PC-3 (cell line): Measurements from ENCODE around the gene MDH1B. TPM values are rescaled to one million over a fixed set of nuclear protein-coding genes. Genes with fewer than 3 reads are reported as not detected.

Experiments
- ATAC-seq: fragments of 200-7000 bp; cut with Tn5 transposase; 2 replicates; pipeline ENCODE4 v1.9.1; 2020; ENCODE audit warnings: mild to moderate bottlenecking, moderate library complexity
- BruUV-seq: library from RNA; stranded (reverse); fragments of 400-500 nt; replicated peaks from 2 replicates; lab custom pipeline; 2021; lab: Mats Ljungman, UMichigan
- CTCF ChIA-PET: fragments of 300-600 bp; sonication (Branson Sonifier 250); formaldehyde crosslinking; loops from one replicate; lab custom pipeline; 2022; ENCODE audit warnings: antibody characterized with exemption; lab: Charles Lee
- POLR2A ChIA-PET: fragments of 300-600 bp; sonication (Branson Sonifier 250); formaldehyde crosslinking; loops from one replicate; lab custom pipeline; 2022; ENCODE audit warnings: antibody characterized with exemption; ENCODE audit not compliant: unreplicated experiment; lab: Charles Lee
- DNase-seq: peaks from one replicate; pipeline ENCODE4 v3.0.0-alpha.2; 2015
- H2AFZ ChIP-seq: fragments of 300-600 bp; sonication (generic); 2 replicates; pipeline ENCODE4 v1.6.0; 2016; ENCODE audit warnings: antibody characterized with exemption, low read length
- H3F3A ChIP-seq: fragments of 300-600 bp; sonication (generic); one replicate; pipeline ENCODE4 v1.6.0; 2017; ENCODE audit warnings: antibody characterized with exemption, low read length, control low read depth, mild to moderate bottlenecking; ENCODE audit not compliant: unreplicated experiment
- H3K27ac ChIP-seq: fragments of 300-600 bp; sonication (generic); 2 replicates; pipeline ENCODE4 v1.5.1; 2016; ENCODE audit warnings: mild to moderate bottlenecking, low read length
- H3K27me3 ChIP-seq: fragments of 300-600 bp; sonication (generic); 2 replicates; pipeline ENCODE4 v1.6.1; 2016; ENCODE audit warnings: low read length, mixed read lengths
- H3K36me3 ChIP-seq: fragments of 300-600 bp; sonication (generic); 2 replicates; pipeline ENCODE4 v1.6.1; 2016; ENCODE audit warnings: low read depth, mixed run types, low read length, mixed read lengths
- H3K4me1 ChIP-seq: fragments of 300-600 bp; sonication (generic); 2 replicates; pipeline ENCODE4 v1.5.1; 2016; ENCODE audit warnings: low read length; ENCODE audit not compliant: insufficient read depth
- H3K4me2 ChIP-seq: fragments of 300-600 bp; sonication (generic); 2 replicates; pipeline ENCODE4 v1.6.0; 2016; ENCODE audit warnings: low read length
- H3K4me3 ChIP-seq: fragments of 300-600 bp; sonication (generic); 2 replicates; pipeline ENCODE4 v1.5.1; 2016; ENCODE audit warnings: mild to moderate bottlenecking, low read length, mixed read lengths
- H3K79me2 ChIP-seq: fragments of 300-600 bp; sonication (generic); 2 replicates; pipeline ENCODE4 v1.6.1; 2017; ENCODE audit warnings: low read length, mixed read lengths
- H3K9ac ChIP-seq: fragments of 300-600 bp; sonication (generic); 2 replicates; pipeline ENCODE4 v1.6.0; 2016; ENCODE audit warnings: mild to moderate bottlenecking, low read length
- H3K9me2 ChIP-seq: fragments of 300-600 bp; sonication (generic); replicated peaks from 2 replicates; pipeline ENCODE4 v1.6.1; 2016; ENCODE audit warnings: mixed run types, low read length, mixed read lengths
- H3K9me3 ChIP-seq: fragments of 300-600 bp; sonication (generic); 2 replicates; pipeline ENCODE4 v1.6.1; 2016; ENCODE audit warnings: low read length, mixed read lengths
- H4K20me1 ChIP-seq: fragments of 300-600 bp; sonication (generic); 2 replicates; pipeline ENCODE4 v1.6.1; 2016; ENCODE audit warnings: low read length, mixed read lengths
- EZH2 ChIP-seq: fragments of 300-600 bp; sonication (generic); IDR thresholded peaks from one replicate; pipeline ENCODE4 v1.6.1; 2017; ENCODE audit warnings: antibody characterized with exemption, mild to moderate bottlenecking, low read length; ENCODE audit not compliant: unreplicated experiment
- EZH2phosphoT487 ChIP-seq: fragments of 300-600 bp; sonication (generic); IDR thresholded peaks from 2 replicates; pipeline ENCODE4 v1.6.1; 2018; ENCODE audit warnings: mild to moderate bottlenecking, antibody characterized with exemption, low read length, borderline replicate concordance
- intact Hi-C: fragments of 100-400 bp; cut with micrococcal nuclease; formaldehyde crosslinking; loops from 2 replicates; pipeline ENCODE4 v1.9.0; 2023
- total RNA-seq: library from RNA; depleted of rRNA; stranded (reverse); fragments of >200 nt; gene quantifications from 2 replicates; pipeline ENCODE4 v1.2.3, GENCODE V29; 2014
- TF ChIP-seq, protein P1 (sequence below): fragments of 300-600 bp; sonication (generic); conservative IDR thresholded peaks from 2 replicates; pipeline ENCODE4 v1.5.1; 2017; ENCODE audit warnings: antibody characterized with exemption, low read depth, mild to moderate bottlenecking, low read length

The MDH1B gene
- total RNA-seq, 1 experiment from 2014 or later, result 0.40 TPM

DNA sequence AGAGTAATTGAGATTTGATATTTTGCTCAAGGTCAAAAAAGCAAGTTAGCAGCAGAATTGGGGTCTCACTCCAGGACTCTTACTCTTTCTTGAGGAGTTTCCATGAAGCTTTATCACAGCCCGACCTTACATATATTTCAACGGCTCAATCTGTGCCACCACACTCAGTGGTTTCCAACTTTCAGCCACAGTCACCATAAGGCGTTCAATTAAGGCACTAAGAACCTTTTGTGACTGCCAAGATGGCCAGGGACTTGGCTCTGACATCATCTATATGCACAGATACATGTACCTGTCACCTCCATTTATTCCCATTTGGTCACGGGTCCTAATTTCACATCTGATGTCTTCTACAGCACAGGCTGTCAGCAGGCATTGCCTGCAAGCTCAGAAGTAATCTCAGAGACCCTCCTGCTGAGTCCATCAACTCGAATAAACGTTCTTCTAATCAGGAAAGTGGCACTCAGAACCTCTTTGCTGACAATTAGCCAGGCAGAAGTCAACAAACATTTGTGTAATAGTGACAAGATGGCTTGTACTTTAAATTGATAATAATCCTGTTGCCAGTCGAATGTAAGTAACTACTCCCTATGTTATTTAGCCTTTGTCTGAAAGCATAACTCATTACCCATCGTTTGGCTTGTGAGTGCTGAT is 63.0 kb downstream of the MDH1B start:
- H3K4me1 ChIP-seq, result no peaks in the 10 kb centered on the region
- no TSS peak for BruUV-seq
- H3K9me3 ChIP-seq, result no peaks in the 10 kb centered on the region
- no peak overlapping the region for H3K9ac ChIP-seq
- DNase-seq, result no peak
- ATAC-seq, result no peak
- no peaks in the 10 kb centered on the region for H3K9me2 ChIP-seq
- no peaks in the 10 kb centered on the region for H3K79me2 ChIP-seq
- peaks cover 65% of the 10 kb centered on the region for H3K27me3 ChIP-seq
- no peaks in the 10 kb centered on the region for H4K20me1 ChIP-seq
- H3K27ac ChIP-seq, result no peak overlapping the region
- CTCF ChIA-PET, result no interaction called here
- no peaks in the 10 kb centered on the region for H3K36me3 ChIP-seq
- H3F3A ChIP-seq, result no peaks in the 10 kb centered on the region
- POLR2A ChIA-PET, result no interaction called here
- H3K4me3 ChIP-seq, result no peak overlapping the region
- intact Hi-C loops, result no loop called here
- no peak overlapping the region for H2AFZ ChIP-seq
- no peak for TF ChIP-seq EZH2phosphoT487
- no peak for TF ChIP-seq EZH2
- TF ChIP-seq, protein P1, sequence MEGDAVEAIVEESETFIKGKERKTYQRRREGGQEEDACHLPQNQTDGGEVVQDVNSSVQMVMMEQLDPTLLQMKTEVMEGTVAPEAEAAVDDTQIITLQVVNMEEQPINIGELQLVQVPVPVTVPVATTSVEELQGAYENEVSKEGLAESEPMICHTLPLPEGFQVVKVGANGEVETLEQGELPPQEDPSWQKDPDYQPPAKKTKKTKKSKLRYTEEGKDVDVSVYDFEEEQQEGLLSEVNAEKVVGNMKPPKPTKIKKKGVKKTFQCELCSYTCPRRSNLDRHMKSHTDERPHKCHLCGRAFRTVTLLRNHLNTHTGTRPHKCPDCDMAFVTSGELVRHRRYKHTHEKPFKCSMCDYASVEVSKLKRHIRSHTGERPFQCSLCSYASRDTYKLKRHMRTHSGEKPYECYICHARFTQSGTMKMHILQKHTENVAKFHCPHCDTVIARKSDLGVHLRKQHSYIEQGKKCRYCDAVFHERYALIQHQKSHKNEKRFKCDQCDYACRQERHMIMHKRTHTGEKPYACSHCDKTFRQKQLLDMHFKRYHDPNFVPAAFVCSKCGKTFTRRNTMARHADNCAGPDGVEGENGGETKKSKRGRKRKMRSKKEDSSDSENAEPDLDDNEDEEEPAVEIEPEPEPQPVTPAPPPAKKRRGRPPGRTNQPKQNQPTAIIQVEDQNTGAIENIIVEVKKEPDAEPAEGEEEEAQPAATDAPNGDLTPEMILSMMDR, result no peak
- no peak overlapping the region for H3K4me2 ChIP-seq

GRCh38 chr2:206700156-206700555 is 65.0 kb downstream of the MDH1B start:
- ChIA-PET POLR2A (no interaction called here), CTCF (no interaction called here)
- intact Hi-C loops, result no loop called here
- Histone ChIP-seq H3K4me3 (no peak overlapping the region), H3K4me2 (no peak overlapping the region), H3K79me2 (no peaks in the 10 kb centered on the region), H3K36me3 (no peaks in the 10 kb centered on the region), H3K27ac (no peak overlapping the region), H4K20me1 (no peaks in the 10 kb centered on the region), H3K27me3 (peaks cover 46% of the 10 kb centered on the region), H3K9me3 (no peaks in the 10 kb centered on the region), H2AFZ (no peak overlapping the region), H3F3A (no peaks in the 10 kb centered on the region), H3K9me2 (no peaks in the 10 kb centered on the region), H3K9ac (no peak overlapping the region), H3K4me1 (no peaks in the 10 kb centered on the region)
- no TSS peak for BruUV-seq
- TF ChIP-seq, protein P1, result no peak
- TF ChIP-seq EZH2 (no peak), EZH2phosphoT487 (no peak)
- ATAC-seq (no peak), DNase-seq (no peak)

GRCh38 chr2:206698811-206699210 is 66.3 kb downstream of the MDH1B start:
- no peak overlapping the region for H3K9ac ChIP-seq
- peaks cover 34% of the 10 kb centered on the region for H3K27me3 ChIP-seq
- DNase-seq (no peak), ATAC-seq (no peak)
- H3K9me2 ChIP-seq, result no peaks in the 10 kb centered on the region
- H2AFZ ChIP-seq, result no peak overlapping the region
- H3K4me3 ChIP-seq, result no peak overlapping the region
- H3F3A ChIP-seq, result no peaks in the 10 kb centered on the region
- intact Hi-C loops, result loop anchor here (10.0 kb wide), 1 partner anchor 286 kb away; no protein-coding TSS in a partner anchor
- H3K27ac ChIP-seq, result no peak overlapping the region
- no peaks in the 10 kb centered on the region for H3K36me3 ChIP-seq
- no peaks in the 10 kb centered on the region for H3K79me2 ChIP-seq
- H3K4me1 ChIP-seq, result no peaks in the 10 kb centered on the region
- TF ChIP-seq EZH2phosphoT487, result no peak
- no peak for TF ChIP-seq EZH2
- TF ChIP-seq, protein P1, result no peak
- H4K20me1 ChIP-seq, result no peaks in the 10 kb centered on the region
- no peaks in the 10 kb centered on the region for H3K9me3 ChIP-seq
- no peak overlapping the region for H3K4me2 ChIP-seq
- BruUV-seq, result no TSS peak
- ChIA-PET POLR2A (no interaction called here), CTCF (no interaction called here)
